Astrocyte of the cerebellum (primary cell): ENCODE measurements around the gene PAXIP1.

Experiments
- DNase-seq: peaks from one replicate; pipeline ENCODE4 v3.0.0-alpha.2; 2011; ENCODE audit warnings: low read depth
- H3K4me3 ChIP-seq: 2 replicates; pipeline ENCODE4 v1.5.1; 2011; ENCODE audit warnings: mild to moderate bottlenecking, low read depth, low read length, moderate library complexity
- CTCF ChIP-seq: IDR thresholded peaks from 2 replicates; pipeline ENCODE4 v1.5.1; 2012; ENCODE audit warnings: low read length, low read depth, moderate library complexity, mild to moderate bottlenecking; ENCODE audit errors: missing control alignments
- in situ Hi-C: cut with HindIII; loops from 2 replicates; pipeline ENCODE4 v1.10.0; 2017; ENCODE audit warnings: low sequenced_read_pairs

Gene PAXIP1

GRCh38 chr7:154912871-154913637, 89.9 kb downstream of the PAXIP1 start:
- no peak for TF ChIP-seq CTCF
- no peak overlapping the region for H3K4me3 ChIP-seq
- in situ Hi-C loops, result no loop called here
- DNase-seq, result no peak

- H3K4me3 ChIP-seq, result no peak overlapping the region
- in situ Hi-C loops, result no loop called here
- no peak for TF ChIP-seq CTCF
These were observed 91.0 kb downstream of the PAXIP1 start for GRCh38 chr7:154911862-154912455.

GRCh38 chr7:154911411-154911810, 91.5 kb downstream of the PAXIP1 start:
- DNase-seq, result no peak
- no peak overlapping the region for H3K4me3 ChIP-seq
- TF ChIP-seq CTCF, result no peak
- in situ Hi-C loops, result no loop called here

More at GRCh38 chr7:154911862-154912455, 91.0 kb downstream of the PAXIP1 start:
- DNase-seq, result no peak

GRCh38 chr7:154910977-154911376, 91.9 kb downstream of the PAXIP1 start:
- no peak overlapping the region for H3K4me3 ChIP-seq
- DNase-seq, result no peak
- TF ChIP-seq CTCF, result no peak
- in situ Hi-C loops, result no loop called here

- in situ Hi-C loops, result no loop called here
- no peak for DNase-seq
- H3K4me3 ChIP-seq, result no peak overlapping the region
- TF ChIP-seq CTCF, result no peak
These were observed 92.8 kb downstream of the PAXIP1 start for GRCh38 chr7:154910125-154910524.

GRCh38 chr7:154909241-154910105, 93.5 kb downstream of the PAXIP1 start:
- in situ Hi-C loops, result no loop called here
- TF ChIP-seq CTCF, result no peak
- DNase-seq, result no peak
- no peak overlapping the region for H3K4me3 ChIP-seq
